Hepatocyte (in vitro differentiated cells): ENCODE measurements around the gene ZCCHC8.

ENCODE experiments used
- EZH2 ChIP-seq: fragments of 200-600 bp; sonication (generic); IDR thresholded peaks from 2 replicates; pipeline ENCODE4 v1.6.1; 2016; ENCODE audit warnings: antibody characterized with exemption, mild to moderate bottlenecking, borderline replicate concordance
- TF ChIP-seq, protein P1 (sequence below): fragments of 200-600 bp; sonication (generic); IDR thresholded peaks from 2 replicates; pipeline ENCODE4 v1.5.1; 2016; ENCODE audit warnings: antibody characterized with exemption, mild to moderate bottlenecking; ENCODE audit not compliant: poor library complexity

DNA sequence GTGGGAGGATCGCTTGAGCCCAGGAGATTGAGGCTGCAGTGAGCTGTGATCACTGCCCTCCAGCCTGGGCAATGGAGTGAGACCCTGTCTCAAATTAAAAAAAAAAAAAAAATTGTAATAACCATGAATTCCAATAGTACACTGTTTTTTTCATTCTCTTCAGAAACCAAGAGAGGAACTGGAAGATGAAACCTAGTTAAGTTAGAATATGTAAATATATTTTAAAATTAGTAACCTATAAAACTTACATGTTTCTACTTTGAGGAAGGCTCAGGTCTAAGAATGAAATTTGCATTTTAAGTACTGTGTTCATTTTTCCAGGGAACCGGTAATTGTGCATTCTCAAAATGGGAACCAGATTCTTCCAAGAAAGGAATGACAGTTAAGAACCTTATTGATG lies 45.1 kb upstream of the ZCCHC8 start:
- TF ChIP-seq, protein P1, sequence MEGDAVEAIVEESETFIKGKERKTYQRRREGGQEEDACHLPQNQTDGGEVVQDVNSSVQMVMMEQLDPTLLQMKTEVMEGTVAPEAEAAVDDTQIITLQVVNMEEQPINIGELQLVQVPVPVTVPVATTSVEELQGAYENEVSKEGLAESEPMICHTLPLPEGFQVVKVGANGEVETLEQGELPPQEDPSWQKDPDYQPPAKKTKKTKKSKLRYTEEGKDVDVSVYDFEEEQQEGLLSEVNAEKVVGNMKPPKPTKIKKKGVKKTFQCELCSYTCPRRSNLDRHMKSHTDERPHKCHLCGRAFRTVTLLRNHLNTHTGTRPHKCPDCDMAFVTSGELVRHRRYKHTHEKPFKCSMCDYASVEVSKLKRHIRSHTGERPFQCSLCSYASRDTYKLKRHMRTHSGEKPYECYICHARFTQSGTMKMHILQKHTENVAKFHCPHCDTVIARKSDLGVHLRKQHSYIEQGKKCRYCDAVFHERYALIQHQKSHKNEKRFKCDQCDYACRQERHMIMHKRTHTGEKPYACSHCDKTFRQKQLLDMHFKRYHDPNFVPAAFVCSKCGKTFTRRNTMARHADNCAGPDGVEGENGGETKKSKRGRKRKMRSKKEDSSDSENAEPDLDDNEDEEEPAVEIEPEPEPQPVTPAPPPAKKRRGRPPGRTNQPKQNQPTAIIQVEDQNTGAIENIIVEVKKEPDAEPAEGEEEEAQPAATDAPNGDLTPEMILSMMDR: no peak
- no peak for TF ChIP-seq EZH2
